Measurements from ENCODE around the gene NHSL2. TPM values are rescaled to one million over a fixed set of nuclear protein-coding genes. Genes with fewer than 3 reads are reported as not detected.

Gene NHSL2
- total RNA-seq, 1 experiment from 2014 or later: 0.58 TPM

DNA sequence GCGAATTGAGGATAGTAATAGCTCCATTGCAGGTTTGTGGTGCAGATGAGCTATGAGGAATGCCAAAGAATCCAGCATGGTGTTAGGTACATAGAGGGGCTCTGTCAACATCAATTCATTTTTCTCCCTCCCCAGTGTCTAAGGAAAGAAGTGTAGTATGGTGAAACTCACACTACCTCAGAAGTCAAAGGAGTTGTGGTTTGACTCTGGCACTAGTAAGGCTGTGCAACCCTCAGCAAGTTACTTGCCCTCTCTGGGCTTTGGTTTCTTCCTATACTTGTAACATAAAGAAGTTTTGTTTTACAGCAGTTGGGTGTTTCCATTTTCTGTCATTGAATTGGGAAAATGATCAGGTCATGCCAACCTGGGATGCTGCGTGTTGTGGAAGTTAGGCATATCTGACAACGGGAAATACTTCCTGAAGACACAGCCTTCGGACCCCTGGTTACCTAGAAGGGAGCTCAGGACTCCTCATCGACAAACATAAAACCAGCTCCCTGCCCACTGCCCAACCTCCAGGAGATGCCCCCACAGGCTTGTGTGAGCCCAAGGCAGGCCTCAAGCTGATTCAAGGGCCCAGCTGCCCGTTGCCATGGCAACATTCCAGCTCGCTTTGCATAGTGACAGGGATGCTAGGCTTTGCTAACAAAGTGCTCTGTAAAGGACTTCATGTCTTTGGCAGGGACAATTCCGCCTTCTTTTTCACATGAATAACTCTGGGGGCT is 149.7 kb downstream of the NHSL2 start:
- Histone ChIP-seq H3K27ac (ENCODE audit: low read depth, low read length, poor library complexity, severe bottlenecking) (no peak overlapping the region), H3K36me3 (ENCODE audit: insufficient read depth, low read length, poor library complexity, severe bottlenecking) (no peaks in the 10 kb centered on the region), H3K4me3 (ENCODE audit: low read depth, low read length, poor library complexity, severe bottlenecking) (no peak overlapping the region), H3K9me3 (ENCODE audit: low read depth, low read length, poor library complexity, severe bottlenecking) (no peaks in the 10 kb centered on the region), H3K27me3 (replicated peaks; ENCODE audit: insufficient read depth, low read depth, low read length, poor library complexity) (no peaks in the 10 kb centered on the region), H3K4me1 (ENCODE audit: insufficient read depth, low read length, poor library complexity, severe bottlenecking) (no peaks in the 10 kb centered on the region)
- TF ChIP-seq, protein P1, sequence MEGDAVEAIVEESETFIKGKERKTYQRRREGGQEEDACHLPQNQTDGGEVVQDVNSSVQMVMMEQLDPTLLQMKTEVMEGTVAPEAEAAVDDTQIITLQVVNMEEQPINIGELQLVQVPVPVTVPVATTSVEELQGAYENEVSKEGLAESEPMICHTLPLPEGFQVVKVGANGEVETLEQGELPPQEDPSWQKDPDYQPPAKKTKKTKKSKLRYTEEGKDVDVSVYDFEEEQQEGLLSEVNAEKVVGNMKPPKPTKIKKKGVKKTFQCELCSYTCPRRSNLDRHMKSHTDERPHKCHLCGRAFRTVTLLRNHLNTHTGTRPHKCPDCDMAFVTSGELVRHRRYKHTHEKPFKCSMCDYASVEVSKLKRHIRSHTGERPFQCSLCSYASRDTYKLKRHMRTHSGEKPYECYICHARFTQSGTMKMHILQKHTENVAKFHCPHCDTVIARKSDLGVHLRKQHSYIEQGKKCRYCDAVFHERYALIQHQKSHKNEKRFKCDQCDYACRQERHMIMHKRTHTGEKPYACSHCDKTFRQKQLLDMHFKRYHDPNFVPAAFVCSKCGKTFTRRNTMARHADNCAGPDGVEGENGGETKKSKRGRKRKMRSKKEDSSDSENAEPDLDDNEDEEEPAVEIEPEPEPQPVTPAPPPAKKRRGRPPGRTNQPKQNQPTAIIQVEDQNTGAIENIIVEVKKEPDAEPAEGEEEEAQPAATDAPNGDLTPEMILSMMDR (conservative IDR thresholded peaks at IDR 0.05; ENCODE audit: low read depth, low read length): no peak
- TF ChIP-seq EZH2 (IDR thresholded peaks at IDR 0.05; ENCODE audit: borderline replicate concordance, low read depth, low read length, poor library complexity, severe bottlenecking): no peak
- peak; percentile 20 for DNase-seq (ENCODE audit: low spot score)
- ChIA-PET POLR2A (ENCODE audit: low non-redundant PET) (no interaction called here), CTCF (no interaction called here)
- intact Hi-C loops (cut with micrococcal nuclease; ENCODE audit: unreplicated experiment): no loop called here
- BruUV-seq (replicated peaks): no TSS peak

DNA sequence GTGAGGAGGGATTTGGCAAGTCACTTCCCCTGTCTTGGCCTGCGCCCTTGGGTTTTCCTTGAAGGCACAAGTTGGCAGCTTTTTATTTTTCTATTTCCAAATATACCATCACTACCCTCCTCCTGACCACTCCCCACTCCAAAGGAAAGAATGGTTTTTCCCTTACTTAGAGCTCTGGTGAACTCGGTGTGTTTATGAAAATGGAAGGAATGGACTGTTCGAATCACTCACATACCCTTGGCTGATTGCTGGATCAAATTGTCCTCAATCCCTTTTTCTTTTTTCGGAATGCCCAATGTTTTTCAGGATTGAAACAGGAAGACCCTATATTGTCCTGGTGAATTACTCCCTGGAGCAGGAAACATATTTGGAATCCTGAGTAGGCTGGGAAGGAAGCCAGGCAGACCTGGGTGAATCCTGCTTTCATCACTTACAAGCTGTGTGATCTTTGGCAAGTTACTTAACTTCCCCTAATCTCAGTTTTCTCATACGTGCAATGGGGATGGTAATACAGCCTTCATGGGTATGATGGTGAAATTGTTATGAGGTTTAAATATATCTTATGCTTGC is 150.4 kb downstream of the NHSL2 start:
- Histone ChIP-seq H3K36me3 (ENCODE audit: insufficient read depth, low read length, poor library complexity, severe bottlenecking) (no peaks in the 10 kb centered on the region), H3K9me3 (ENCODE audit: low read depth, low read length, poor library complexity, severe bottlenecking) (no peaks in the 10 kb centered on the region), H3K27me3 (replicated peaks; ENCODE audit: insufficient read depth, low read depth, low read length, poor library complexity) (no peaks in the 10 kb centered on the region), H3K4me1 (ENCODE audit: insufficient read depth, low read length, poor library complexity, severe bottlenecking) (no peaks in the 10 kb centered on the region), H3K4me3 (ENCODE audit: low read depth, low read length, poor library complexity, severe bottlenecking) (no peak overlapping the region), H3K27ac (ENCODE audit: low read depth, low read length, poor library complexity, severe bottlenecking) (no peak overlapping the region)
- intact Hi-C loops (cut with micrococcal nuclease; ENCODE audit: unreplicated experiment): no loop called here
- TF ChIP-seq, protein P1 (conservative IDR thresholded peaks at IDR 0.05; ENCODE audit: low read depth, low read length): no peak
- no peak for TF ChIP-seq EZH2 (IDR thresholded peaks at IDR 0.05; ENCODE audit: borderline replicate concordance, low read depth, low read length, poor library complexity, severe bottlenecking)
- no peak for DNase-seq (ENCODE audit: low spot score)
- CTCF ChIA-PET: no interaction called here
- POLR2A ChIA-PET (ENCODE audit: low non-redundant PET): no interaction called here
- BruUV-seq (replicated peaks): no TSS peak

DNA sequence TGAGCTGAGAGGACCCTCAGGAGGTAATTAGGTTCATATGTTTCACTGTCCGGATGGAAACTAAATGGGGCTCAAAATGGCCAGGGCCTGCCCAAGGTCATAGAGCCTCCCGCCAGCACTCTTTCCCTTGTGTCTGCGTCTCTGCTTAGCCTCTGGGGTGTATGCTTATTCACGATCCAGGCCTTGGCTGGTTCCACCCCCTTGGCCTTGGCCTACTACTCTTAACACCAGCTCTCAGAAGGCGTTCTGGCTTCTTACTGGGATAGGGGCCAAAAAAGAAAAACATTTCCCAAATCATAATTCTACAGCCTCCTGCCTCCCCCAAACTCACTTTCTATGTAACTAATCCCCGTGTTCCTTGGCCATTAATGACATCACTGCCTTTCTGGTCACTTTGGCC is 152.3 kb downstream of the NHSL2 start:
- no peaks in the 10 kb centered on the region for H3K36me3 ChIP-seq (ENCODE audit: insufficient read depth, low read length, poor library complexity, severe bottlenecking)
- no peak overlapping the region for H3K27ac ChIP-seq (ENCODE audit: low read depth, low read length, poor library complexity, severe bottlenecking)
- BruUV-seq (replicated peaks): no TSS peak
- no peak overlapping the region for H3K4me3 ChIP-seq (ENCODE audit: low read depth, low read length, poor library complexity, severe bottlenecking)
- POLR2A ChIA-PET (ENCODE audit: low non-redundant PET): no interaction called here
- no peak for DNase-seq (ENCODE audit: low spot score)
- no peaks in the 10 kb centered on the region for H3K4me1 ChIP-seq (ENCODE audit: insufficient read depth, low read length, poor library complexity, severe bottlenecking)
- intact Hi-C loops (cut with micrococcal nuclease; ENCODE audit: unreplicated experiment): no loop called here
- TF ChIP-seq, protein P1 (conservative IDR thresholded peaks at IDR 0.05; ENCODE audit: low read depth, low read length): no peak
- TF ChIP-seq EZH2 (IDR thresholded peaks at IDR 0.05; ENCODE audit: borderline replicate concordance, low read depth, low read length, poor library complexity, severe bottlenecking): no peak
- H3K9me3 ChIP-seq (ENCODE audit: low read depth, low read length, poor library complexity, severe bottlenecking): no peaks in the 10 kb centered on the region
- H3K27me3 ChIP-seq (replicated peaks; ENCODE audit: insufficient read depth, low read depth, low read length, poor library complexity): no peaks in the 10 kb centered on the region
- CTCF ChIA-PET: no interaction called here

Data from A673 (cell line).